HCT116 (cell line): ENCODE measurements around the gene HFE. TPM values are rescaled to one million over a fixed set of nuclear protein-coding genes. Genes with fewer than 3 reads are reported as not detected.

ENCODE experiments used
- ATAC-seq: fragments of 200-7000 bp; cut with Tn5 transposase; 2 replicates; pipeline ENCODE4 v1.9.1; 2020; ENCODE audit warnings: mild to moderate bottlenecking, moderate library complexity
- BruUV-seq: library from RNA; stranded (reverse); fragments of 400-500 nt; replicated peaks from 2 replicates; lab custom pipeline; 2021; lab: Mats Ljungman, UMichigan
- CTCF ChIA-PET: fragments of 300-600 bp; sonication (Branson Sonifier 250); formaldehyde crosslinking; loops from one replicate; lab custom pipeline; 2021; ENCODE audit warnings: antibody characterized with exemption; lab: Charles Lee
- POLR2A ChIA-PET: fragments of 300-600, 350-600 bp; sonication (Branson Sonifier 250); formaldehyde crosslinking; loops from one replicate; lab custom pipeline; 2021; ENCODE audit warnings: antibody characterized with exemption; lab: Charles Lee
- RAD21 ChIA-PET, 2 experiments: fragments of 300-600 bp; sonication (Branson Sonifier 250); formaldehyde crosslinking; loops; one replicate each; lab custom pipeline; 2023; ENCODE audit warnings: low total read pairs in 2 of 2; ENCODE audit not compliant: uncharacterized antibody in 2 of 2, unreplicated experiment in 2 of 2, low non-redundant PET in 1 of 2; lab: Charles Lee
- DNase-seq: peaks from one replicate; pipeline ENCODE4 v3.0.0-alpha.2; 2010; ENCODE audit warnings: low read depth, low spot score
- H2AFZ ChIP-seq: fragments of 200-600 bp; shearing (Covaris generic), sonication (generic); 2 replicates; pipeline ENCODE4 v1.6.1; 2017; ENCODE audit warnings: low read depth, mixed run types, mixed read lengths, antibody characterized with exemption, low read length; ENCODE audit not compliant: poor library complexity, severe bottlenecking
- H3K27ac ChIP-seq: 2 replicates; pipeline ENCODE4 v1.5.1; 2012; ENCODE audit warnings: low read depth, low read length
- H3K27me3 ChIP-seq: fragments of 200-600 bp; sonication (generic); 2 replicates; pipeline ENCODE4 v1.6.1; 2016; ENCODE audit warnings: mixed run types, low read length, mixed read lengths; ENCODE audit not compliant: insufficient read depth
- H3K36me3 ChIP-seq, 2 experiments: fragments of 200-500 bp in 1 of 2; fragments of 200-600 bp in 1 of 2; sonication (Bioruptor generic) in 1 of 2; sonication (generic) in 1 of 2; 2 replicates each; pipeline versions ENCODE4 v1.5.1 to v1.6.1; 2014 to 2016; ENCODE audit warnings: low read length in 2 of 2, inconsistent platforms in 1 of 2, mixed read lengths in 1 of 2, mixed run types in 1 of 2; ENCODE audit not compliant: insufficient read depth in 2 of 2, control insufficient read depth in 1 of 2
- H3K4me1 ChIP-seq, 2 experiments: fragments of 200-600 bp in 1 of 2; sonication (generic) in 1 of 2; 2 replicates each; pipeline versions ENCODE4 v1.5.1 to v1.6.1; 2012 to 2017; ENCODE audit warnings: low read length in 2 of 2, inconsistent platforms in 1 of 2, mild to moderate bottlenecking in 1 of 2, mixed read lengths in 1 of 2, mixed run types in 1 of 2, moderate library complexity in 1 of 2; ENCODE audit not compliant: insufficient read depth in 2 of 2, control insufficient read depth in 1 of 2
- H3K4me2 ChIP-seq: fragments of 200-600 bp; sonication (generic); 2 replicates; pipeline ENCODE4 v1.6.1; 2017; ENCODE audit warnings: mixed run types, low read length, mixed read lengths
- H3K4me3 ChIP-seq, 2 experiments: fragments of 200-600 bp in 1 of 2; sonication (generic) in 1 of 2; replicated peaks in 1 of 2; 2 replicates each; pipeline ENCODE4 v1.5.1; 2011 to 2016; ENCODE audit warnings: low read length in 2 of 2, control low read depth in 1 of 2, low read depth in 1 of 2, mild to moderate bottlenecking in 1 of 2, mixed read lengths in 1 of 2, mixed run types in 1 of 2
- H3K79me2 ChIP-seq: fragments of 200-600 bp; sonication (generic); 2 replicates; pipeline ENCODE4 v1.6.1; 2017; ENCODE audit warnings: mild to moderate bottlenecking, mixed run types, low read length, moderate library complexity, mixed read lengths; ENCODE audit not compliant: insufficient read depth
- H3K9ac ChIP-seq: fragments of 200-600 bp; sonication (generic); 2 replicates; pipeline ENCODE4 v1.6.1; 2016; ENCODE audit warnings: low read length, mixed read lengths
- H3K9me2 ChIP-seq: fragments of 200-600 bp; sonication (generic), shearing (Covaris generic); 2 replicates; pipeline ENCODE4 v1.6.1; 2017; ENCODE audit warnings: mixed run types, mild to moderate bottlenecking, moderate library complexity; ENCODE audit not compliant: insufficient read depth
- H3K9me3 ChIP-seq, 2 experiments: fragments of 200-500 bp in 1 of 2; fragments of 200-600 bp in 1 of 2; sonication (Bioruptor generic) in 1 of 2; sonication (generic) in 1 of 2; 2 replicates each; pipeline ENCODE4 v1.6.1; 2014 to 2017; ENCODE audit warnings: low read length in 2 of 2, mixed read lengths in 2 of 2, inconsistent platforms in 1 of 2, low read depth in 1 of 2, mild to moderate bottlenecking in 1 of 2, mixed run types in 1 of 2, moderate library complexity in 1 of 2; ENCODE audit not compliant: control insufficient read depth in 1 of 2, insufficient read depth in 1 of 2
- H4K20me1 ChIP-seq: fragments of 200-600 bp; sonication (generic), shearing (Covaris generic); 2 replicates; pipeline ENCODE4 v1.6.1; 2017; ENCODE audit warnings: mixed run types, mild to moderate bottlenecking, moderate library complexity; ENCODE audit not compliant: insufficient read depth
- CBX3 ChIP-seq: IDR thresholded peaks from 2 replicates; pipeline ENCODE4 v1.6.1; 2012; ENCODE audit warnings: low read depth
- CEBPB ChIP-seq: IDR thresholded peaks from 2 replicates; pipeline ENCODE4 v1.6.1; 2012; ENCODE audit warnings: low read depth
- CTCF ChIP-seq, 3 experiments: fragments of 200-600 bp in 1 of 3; sonication (generic) in 1 of 3; IDR thresholded peaks in 2 of 3; conservative IDR thresholded peaks in 1 of 3; 2 replicates each; pipeline ENCODE4 v1.5.1; 2012 to 2017; ENCODE audit warnings: low read depth in 2 of 3, low read length in 2 of 3, antibody characterized with exemption in 1 of 3, borderline replicate concordance in 1 of 3, control low read depth in 1 of 3, mild to moderate bottlenecking in 1 of 3, mixed read lengths in 1 of 3, mixed run types in 1 of 3, moderate library complexity in 1 of 3; ENCODE audit not compliant: insufficient read depth in 1 of 3
- EGR1 ChIP-seq: IDR thresholded peaks from 2 replicates; pipeline ENCODE4 v1.6.1; 2012; ENCODE audit warnings: low read depth
- JUND ChIP-seq: IDR thresholded peaks from 2 replicates; pipeline ENCODE4 v1.6.1; 2012
- POLR2A ChIP-seq: IDR thresholded peaks from 2 replicates; pipeline ENCODE4 v1.7.0; 2011; ENCODE audit warnings: borderline replicate concordance; ENCODE audit not compliant: insufficient read depth, insufficient read length; ENCODE audit errors: extremely low read depth
- REST ChIP-seq: IDR thresholded peaks from 2 replicates; pipeline ENCODE4 v1.6.1; 2012; ENCODE audit warnings: low read depth
- SIN3A ChIP-seq: IDR thresholded peaks from 2 replicates; pipeline ENCODE4 v1.6.1; 2012; ENCODE audit warnings: low read depth
- SP1 ChIP-seq: IDR thresholded peaks from 2 replicates; pipeline ENCODE4 v1.6.1; 2012; ENCODE audit warnings: low read depth
- SRF ChIP-seq: IDR thresholded peaks from 2 replicates; pipeline ENCODE4 v1.6.1; 2012; ENCODE audit warnings: low read depth
- TCF7L2 ChIP-seq: IDR thresholded peaks from 2 replicates; pipeline ENCODE4 v1.7.0; 2011; ENCODE audit warnings: borderline replicate concordance, inconsistent platforms; ENCODE audit not compliant: insufficient read depth, insufficient read length; ENCODE audit errors: extremely low read depth
- YY1 ChIP-seq: IDR thresholded peaks from 2 replicates; pipeline ENCODE4 v1.6.1; 2011; ENCODE audit warnings: low read length, low read depth, moderate library complexity, mild to moderate bottlenecking; ENCODE audit not compliant: insufficient replicate concordance; ENCODE audit errors: extremely low read depth
- ZNF274 ChIP-seq: fragments of 200-500 bp; sonication (Bioruptor generic); IDR thresholded peaks from 2 replicates; pipeline ENCODE4 v1.6.1; 2014; ENCODE audit warnings: mild to moderate bottlenecking, low read depth, low read length, inconsistent platforms
- intact Hi-C: fragments of 100-400 bp; cut with micrococcal nuclease; formaldehyde crosslinking; loops from 2 replicates; pipeline ENCODE4 v1.10.0; 2022
- total RNA-seq: library from RNA; stranded (reverse); gene quantifications from one replicate; pipeline ENCODE4 v1.2.1, GENCODE V29; 2021; ENCODE audit not compliant: unreplicated experiment
- TF ChIP-seq, protein P1 (sequence below): IDR thresholded peaks from 2 replicates; pipeline ENCODE4 v1.6.1; 2012

The HFE gene
- total RNA-seq, 1 experiment from 2014 or later: 9.8 TPM

DNA sequence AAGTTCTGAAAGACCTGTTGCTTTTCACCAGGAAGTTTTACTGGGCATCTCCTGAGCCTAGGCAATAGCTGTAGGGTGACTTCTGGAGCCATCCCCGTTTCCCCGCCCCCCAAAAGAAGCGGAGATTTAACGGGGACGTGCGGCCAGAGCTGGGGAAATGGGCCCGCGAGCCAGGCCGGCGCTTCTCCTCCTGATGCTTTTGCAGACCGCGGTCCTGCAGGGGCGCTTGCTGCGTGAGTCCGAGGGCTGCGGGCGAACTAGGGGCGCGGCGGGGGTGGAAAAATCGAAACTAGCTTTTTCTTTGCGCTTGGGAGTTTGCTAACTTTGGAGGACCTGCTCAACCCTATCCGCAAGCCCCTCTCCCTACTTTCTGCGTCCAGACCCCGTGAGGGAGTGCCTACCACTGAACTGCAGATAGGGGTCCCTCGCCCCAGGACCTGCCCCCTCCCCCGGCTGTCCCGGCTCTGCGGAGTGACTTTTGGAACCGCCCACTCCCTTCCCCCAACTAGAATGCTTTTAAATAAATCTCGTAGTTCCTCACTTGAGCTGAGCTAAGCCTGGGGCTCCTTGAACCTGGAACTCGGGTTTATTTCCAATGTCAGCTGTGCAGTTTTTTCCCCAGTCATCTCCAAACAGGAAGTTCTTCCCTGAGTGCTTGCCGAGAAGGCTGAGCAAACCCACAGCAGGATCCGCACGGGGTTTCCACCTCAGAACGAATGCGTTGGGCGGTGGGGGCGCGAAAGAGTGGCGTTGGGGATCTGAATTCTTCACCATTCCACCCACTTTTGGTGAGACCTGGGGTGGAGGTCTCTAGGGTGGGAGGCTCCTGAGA lies at the start of gene HFE (continued):
- TF ChIP-seq CTCF (IDR thresholded peaks at IDR 0.05 in 2 of 3, conservative IDR thresholded peaks at IDR 0.05 in 1 of 3; ENCODE audit: borderline replicate concordance in 1 of 3, insufficient read depth in 1 of 3, low read depth in 2 of 3, low read length in 2 of 3) (peak in 1 of 3 experiments; percentile 15; a peak in 1 of 6 replicates), SIN3A (no peak; the same call in 1 of the 2 replicates), ZNF274 (no peak), CEBPB (no peak), SRF (no peak), YY1 (no peak), EGR1 (peak; percentile 49; the same call in 1 of the 2 replicates)
- TF ChIP-seq, protein P1, sequence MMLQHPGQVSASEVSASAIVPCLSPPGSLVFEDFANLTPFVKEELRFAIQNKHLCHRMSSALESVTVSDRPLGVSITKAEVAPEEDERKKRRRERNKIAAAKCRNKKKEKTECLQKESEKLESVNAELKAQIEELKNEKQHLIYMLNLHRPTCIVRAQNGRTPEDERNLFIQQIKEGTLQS: no peak

DNA sequence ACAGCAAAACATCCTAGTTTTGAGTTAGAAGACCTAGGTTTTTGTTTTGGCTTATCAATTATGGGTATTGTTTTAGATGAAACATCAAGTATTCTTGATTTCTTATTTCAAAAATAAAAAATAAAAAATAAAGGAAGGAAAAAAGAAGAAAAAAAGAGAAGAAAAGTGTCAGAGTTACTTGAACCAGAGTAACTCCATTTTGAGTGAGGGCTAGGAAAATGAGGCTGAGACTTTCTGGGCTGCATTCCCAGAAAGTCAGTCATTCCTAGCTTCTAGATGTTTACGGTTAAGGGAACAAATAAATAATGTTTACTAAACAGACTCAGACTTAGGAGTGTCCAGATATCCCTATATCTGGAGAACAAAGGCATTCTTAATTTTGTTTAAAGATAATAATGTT lies 45.3 kb upstream of the HFE start:
- no peak overlapping the region for H3K27ac ChIP-seq
- DNase-seq: no peak
- H2AFZ ChIP-seq: peak overlapping the region; percentile 85
- no peaks in the 10 kb centered on the region; a peak in 1 of 4 replicates for H3K9me3 ChIP-seq
- H3K4me3 ChIP-seq: no peak overlapping the region
- no peaks in the 10 kb centered on the region for H3K27me3 ChIP-seq
- no peak for ATAC-seq
- BruUV-seq: no TSS peak
- RAD21 ChIA-PET: no interaction called here
- POLR2A ChIA-PET: interaction anchor here (13.4 kb wide), 1 partner anchor 11 kb away, joined by 202 read pairs; a partner anchor contains a TSS
- CTCF ChIA-PET: no interaction called here
- TF ChIP-seq YY1 (no peak), SP1 (no peak), ZNF274 (no peak), POLR2A (no peak), CBX3 (no peak), CEBPB (no peak), JUND (no peak), REST (no peak), SRF (no peak), TCF7L2 (no peak)
- TF ChIP-seq, protein P1: no peak
- H4K20me1 ChIP-seq: no peaks in the 10 kb centered on the region
- no peaks in the 10 kb centered on the region for H3K79me2 ChIP-seq
- no peak overlapping the region for H3K9ac ChIP-seq
- peaks cover 5 to 8% of the 10 kb centered on the region in 2 experiments; a peak in 3 of 4 replicates for H3K4me1 ChIP-seq
- intact Hi-C loops: no loop called here
- no peaks in the 10 kb centered on the region for H3K9me2 ChIP-seq
- no peaks in the 10 kb centered on the region for H3K36me3 ChIP-seq
- no peak overlapping the region for H3K4me2 ChIP-seq
